ENCODE measurements around the gene GTF3C1. TPM values are rescaled to one million over a fixed set of nuclear protein-coding genes. Genes with fewer than 3 reads are reported as not detected.

The GTF3C1 gene
- total and polyA plus RNA-seq, 8 donors, result 22.3 to 227 (median 61.0) TPM

DNA sequence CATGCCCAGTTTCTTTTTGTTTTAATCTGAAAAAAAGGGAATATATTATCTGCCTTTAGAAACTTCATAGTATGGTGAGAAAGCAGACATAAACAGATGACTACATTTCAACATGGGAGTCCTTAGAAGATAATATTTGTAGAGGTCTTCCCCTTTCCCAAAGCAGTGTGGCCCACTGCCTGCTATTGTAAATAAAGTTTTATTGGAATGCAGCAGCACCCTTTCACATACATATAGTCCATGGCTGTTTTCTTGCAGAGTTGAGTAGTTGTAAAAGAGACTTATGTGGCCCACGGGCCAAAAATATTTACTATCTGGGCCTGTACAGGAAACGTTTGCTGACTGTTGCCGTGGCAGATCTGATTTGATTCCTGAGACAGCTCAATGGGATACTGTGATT lies 8.7 kb upstream of the GTF3C1 start:
- no peaks in the 10 kb centered on the region for H3K36me3 ChIP-seq
- no peaks in the 10 kb centered on the region for H3K9me3 ChIP-seq
- intact Hi-C loops (cut with DNase I; ENCODE audit: low total_unique reads), result no loop called here
- no peak overlapping the region for H3K27ac ChIP-seq
- DNase-seq, result no peak
- no peaks in the 10 kb centered on the region for H3K27me3 ChIP-seq
- peaks cover 9 to 34% (median 15%) of the 10 kb centered on the region in 4 donors for H3K4me1 ChIP-seq
- H3K4me3 ChIP-seq, result no peak overlapping the region
- whole genome bisulfite sequencing, 5 donors, result 35 to 66% (median 64%) methylated on average over 3 of the region's 3 CpGs
- TF ChIP-seq POLR2AphosphoS5 (IDR thresholded peaks at IDR 0.05), result no peak
- TF ChIP-seq POLR2A (IDR thresholded peaks at IDR 0.05), result no peak
- TF ChIP-seq EP300 (IDR thresholded peaks at IDR 0.05), result no peak
- TF ChIP-seq CTCF (IDR thresholded peaks at IDR 0.05), result no peak

- no peaks in the 10 kb centered on the region for H3K27me3 ChIP-seq
- peak overlapping the region in 3 of 5 donors; percentile 28 to 42 (median 32) for H3K27ac ChIP-seq
- H3K36me3 ChIP-seq, result no peaks in the 10 kb centered on the region
- H3K4me3 ChIP-seq, result no peak overlapping the region
- H3K9me3 ChIP-seq, result no peaks in the 10 kb centered on the region
- no peak for DNase-seq
- peaks cover 9 to 33% (median 15%) of the 10 kb centered on the region in 4 donors for H3K4me1 ChIP-seq
- intact Hi-C loops (cut with DNase I; ENCODE audit: low total_unique reads), result no loop called here
- no peak for TF ChIP-seq POLR2AphosphoS5 (IDR thresholded peaks at IDR 0.05)
- no peak for TF ChIP-seq CTCF (IDR thresholded peaks at IDR 0.05)
- TF ChIP-seq EP300 (IDR thresholded peaks at IDR 0.05), result no peak
- no peak for TF ChIP-seq POLR2A (IDR thresholded peaks at IDR 0.05)
- WGBS, 5 donors, result 29 to 61% (median 52%) methylated on average over 1 of the region's 1 CpG
These were observed 6.8 kb upstream of the GTF3C1 start for GRCh38 chr16:27556471-27556870.

DNA sequence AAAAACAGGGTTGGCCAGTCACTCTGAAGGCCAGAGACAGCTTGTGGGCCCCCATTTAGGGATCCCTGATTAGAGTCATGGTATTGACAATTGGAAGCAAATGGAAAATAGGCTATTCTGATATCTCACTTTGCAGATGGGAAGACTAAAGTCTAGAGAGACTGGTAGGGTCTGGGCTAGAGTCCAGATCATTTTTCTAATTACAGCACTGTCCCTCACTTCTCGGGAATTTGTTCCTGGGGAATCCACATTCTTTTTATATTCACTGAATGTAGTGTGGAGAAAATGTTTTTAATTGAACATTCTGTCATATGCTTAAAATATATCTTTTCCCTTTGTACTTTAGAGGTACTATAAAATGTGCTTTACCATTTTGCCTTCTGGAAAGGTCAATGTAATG lies 1.3 kb upstream of the GTF3C1 start:
- WGBS, 5 donors, result 8 to 41% (median 25%) methylated on average over 1 of the region's 1 CpG
- Histone ChIP-seq H3K9me3 (no peaks in the 10 kb centered on the region), H3K4me1 (peaks cover 23 to 48% (median 40%) of the 10 kb centered on the region in 4 donors), H3K27ac (peak overlapping the region in 2 of 5 donors; percentile 85 to 92), H3K4me3 (peak overlapping the region in 2 of 4 donors; percentile 97 to 98), H3K36me3 (peaks cover 0 to under 1% (median under 1%) of the 10 kb centered on the region in 4 donors), H3K27me3 (no peaks in the 10 kb centered on the region)
- DNase-seq, result no peak
- intact Hi-C loops (cut with DNase I; ENCODE audit: low total_unique reads), result no loop called here
- TF ChIP-seq POLR2A (IDR thresholded peaks at IDR 0.05) (no peak), POLR2AphosphoS5 (IDR thresholded peaks at IDR 0.05) (no peak), EP300 (IDR thresholded peaks at IDR 0.05) (no peak), CTCF (IDR thresholded peaks at IDR 0.05) (no peak)

- DNase-seq, result peak in 1 of 2 donors; percentile 30
- peak overlapping the region in 4 of 5 donors; percentile 84 to 92 (median 84) for H3K27ac ChIP-seq
- H3K36me3 ChIP-seq, result peaks cover 0 to 5% (median 5%) of the 10 kb centered on the region in 4 donors
- 31 to 37% (median 34%) methylated on average over 4 of the region's 4 CpGs for WGBS, 5 donors
- peaks cover 23 to 43% (median 40%) of the 10 kb centered on the region in 4 donors for H3K4me1 ChIP-seq
- H3K27me3 ChIP-seq, result no peaks in the 10 kb centered on the region
- intact Hi-C loops (cut with DNase I; ENCODE audit: low total_unique reads), result no loop called here
- no peaks in the 10 kb centered on the region for H3K9me3 ChIP-seq
- no peak for TF ChIP-seq EP300 (IDR thresholded peaks at IDR 0.05)
- TF ChIP-seq POLR2AphosphoS5 (IDR thresholded peaks at IDR 0.05), result no peak
- no peak for TF ChIP-seq CTCF (IDR thresholded peaks at IDR 0.05)
- no peak for TF ChIP-seq POLR2A (IDR thresholded peaks at IDR 0.05)
- peak overlapping the region; percentile 63 to 98 (median 90) for H3K4me3 ChIP-seq
These were observed 838 bp upstream of the GTF3C1 start for GRCh38 chr16:27550582-27550920.
